Calu3 (cell line): ENCODE data around the gene QPCTL. TPM values are rescaled to one million over a fixed set of nuclear protein-coding genes. Genes with fewer than 3 reads are reported as not detected.

Experiments
- BruUV-seq: library from RNA; stranded (reverse); fragments of 400-500 nt; replicated peaks from 2 replicates; lab custom pipeline; 2021; lab: Mats Ljungman, UMichigan
- CTCF ChIA-PET: fragments of 300-600 bp; sonication (Branson Sonifier 250); formaldehyde crosslinking; loops from one replicate; lab custom pipeline; 2022; ENCODE audit warnings: antibody characterized with exemption; lab: Charles Lee
- DNase-seq: peaks from one replicate; pipeline ENCODE4 v3.0.0; 2022
- H3K27ac Mint-ChIP-seq: one replicate; pipeline ENCODE4 v1.8.0; 2022; ENCODE audit warnings: mixed read lengths; ENCODE audit not compliant: unreplicated experiment
- H3K27me3 Mint-ChIP-seq: one replicate; pipeline ENCODE4 v1.8.0; 2022; ENCODE audit warnings: mixed read lengths; ENCODE audit not compliant: unreplicated experiment
- H3K36me3 Mint-ChIP-seq: one replicate; pipeline ENCODE4 v1.8.0; 2022; ENCODE audit warnings: mild to moderate bottlenecking, moderate library complexity, mixed read lengths; ENCODE audit not compliant: insufficient read depth, unreplicated experiment
- H3K4me1 Mint-ChIP-seq: one replicate; pipeline ENCODE4 v1.8.0; 2022; ENCODE audit warnings: mild to moderate bottlenecking, low read depth, mixed read lengths; ENCODE audit not compliant: unreplicated experiment
- H3K4me3 Mint-ChIP-seq: one replicate; pipeline ENCODE4 v1.8.0; 2022; ENCODE audit warnings: mild to moderate bottlenecking, low read depth, moderate library complexity, mixed read lengths; ENCODE audit not compliant: unreplicated experiment
- H3K9me3 Mint-ChIP-seq: one replicate; pipeline ENCODE4 v1.8.0; 2022; ENCODE audit warnings: low read depth, mixed read lengths; ENCODE audit not compliant: unreplicated experiment
- intact Hi-C: fragments of 100-400 bp; cut with micrococcal nuclease; formaldehyde crosslinking; loops from one replicate; pipeline ENCODE4 v1.10.0; 2022; ENCODE audit not compliant: unreplicated experiment
- microRNA-seq: library from miRNA; unstranded; fragments of <30 nt; microRNA quantifications from one replicate; pipeline ENCODE4 v1.2.0, GENCODE V29; 2022
- total RNA-seq: library from RNA; stranded (reverse); gene quantifications from 2 replicates; pipeline ENCODE4 v1.2.3, GENCODE V29; 2022
- TF ChIP-seq, protein P1 (sequence below): fragments of 200-600 bp; IDR thresholded peaks from one replicate; pipeline ENCODE4 v1.8.0; 2022; ENCODE audit warnings: antibody characterized with exemption; ENCODE audit not compliant: unreplicated experiment

QPCTL gene
- total RNA-seq, 1 experiment from 2014 or later: 20.4 TPM

DNA sequence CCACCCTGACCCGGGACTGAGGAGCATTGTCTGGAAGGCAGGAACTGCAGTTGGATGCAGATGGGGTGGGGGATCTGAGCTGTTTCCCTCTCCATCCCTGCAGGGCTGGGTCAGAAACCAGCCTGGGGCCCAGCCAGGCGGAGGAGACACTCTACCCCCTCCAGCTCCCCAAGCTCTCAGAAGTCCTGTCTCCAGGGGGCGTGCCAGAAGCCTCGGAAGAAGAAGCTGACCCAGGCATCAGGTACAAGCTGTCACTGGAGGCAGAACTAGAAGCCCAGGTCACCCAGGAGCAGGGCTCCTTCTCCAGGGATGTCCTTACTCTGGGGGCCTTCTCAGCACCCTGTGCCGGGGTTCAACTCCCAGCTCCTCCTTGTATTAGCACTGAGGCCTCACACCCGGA lies 61.1 kb downstream of the QPCTL start:
- CTCF ChIA-PET: interaction anchor here (0.6 to 1.1 kb wide), 5 partner anchors 8 to 29 kb away, joined by 3 to 11 read pairs (median 3); partner anchors contain the start of genes DMPK and SIX5
- Mint-ChIP-seq H3K27me3 (peaks cover 38% of the 10 kb centered on the region), H3K4me1 (no peaks in the 10 kb centered on the region), H3K27ac (no peak overlapping the region), H3K36me3 (no peaks in the 10 kb centered on the region), H3K9me3 (no peaks in the 10 kb centered on the region), H3K4me3 (no peak overlapping the region)
- intact Hi-C loops: no loop called here
- TF ChIP-seq, protein P1, sequence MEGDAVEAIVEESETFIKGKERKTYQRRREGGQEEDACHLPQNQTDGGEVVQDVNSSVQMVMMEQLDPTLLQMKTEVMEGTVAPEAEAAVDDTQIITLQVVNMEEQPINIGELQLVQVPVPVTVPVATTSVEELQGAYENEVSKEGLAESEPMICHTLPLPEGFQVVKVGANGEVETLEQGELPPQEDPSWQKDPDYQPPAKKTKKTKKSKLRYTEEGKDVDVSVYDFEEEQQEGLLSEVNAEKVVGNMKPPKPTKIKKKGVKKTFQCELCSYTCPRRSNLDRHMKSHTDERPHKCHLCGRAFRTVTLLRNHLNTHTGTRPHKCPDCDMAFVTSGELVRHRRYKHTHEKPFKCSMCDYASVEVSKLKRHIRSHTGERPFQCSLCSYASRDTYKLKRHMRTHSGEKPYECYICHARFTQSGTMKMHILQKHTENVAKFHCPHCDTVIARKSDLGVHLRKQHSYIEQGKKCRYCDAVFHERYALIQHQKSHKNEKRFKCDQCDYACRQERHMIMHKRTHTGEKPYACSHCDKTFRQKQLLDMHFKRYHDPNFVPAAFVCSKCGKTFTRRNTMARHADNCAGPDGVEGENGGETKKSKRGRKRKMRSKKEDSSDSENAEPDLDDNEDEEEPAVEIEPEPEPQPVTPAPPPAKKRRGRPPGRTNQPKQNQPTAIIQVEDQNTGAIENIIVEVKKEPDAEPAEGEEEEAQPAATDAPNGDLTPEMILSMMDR: no peak
- DNase-seq: no peak
- no TSS peak for BruUV-seq

Small RNA genes lying within 50 kb of the gene (microRNA-seq; reads per million reads assigned to microRNA genes)
- gene MIR642A (not detected), gene MIR642B (not detected)

Other genes with a start within 250 kb of the QPCTL start
- 18.7 and 23.8 TPM in 2 replicates for gene FOSB, start 224.7 kb upstream of the QPCTL start, total RNA-seq
- gene RTN2, start 195.6 kb upstream of the QPCTL start, total RNA-seq: 5.7 and 7.2 TPM in 2 replicates
- 5.0 and 6.8 TPM in 2 replicates for gene PPM1N, start 194.2 kb upstream of the QPCTL start, total RNA-seq
- gene VASP, start 185.2 kb upstream of the QPCTL start, total RNA-seq: 194 and 219 TPM in 2 replicates
- 14.2 and 17.1 TPM in 2 replicates for gene OPA3, start 107.9 kb upstream of the QPCTL start, total RNA-seq
- not detected in 2 replicates for gene GPR4, start 90.5 kb upstream of the QPCTL start, total RNA-seq
- 93.7 and 94.0 TPM in 2 replicates for gene EML2, start 53.3 kb upstream of the QPCTL start, total RNA-seq
- 6.9 TPM in 2 replicates for gene GIPR, start 24.4 kb upstream of the QPCTL start, total RNA-seq
- gene SNRPD2, start 713 bp upstream of the QPCTL start, total RNA-seq: 603 and 663 TPM in 2 replicates
- gene FBXO46, start 38.2 kb downstream of the QPCTL start, total RNA-seq: 43.8 and 53.6 TPM in 2 replicates
- not detected in 2 replicates for gene MEIOSIN, start 40.8 kb downstream of the QPCTL start, total RNA-seq
- gene SIX5, start 76.6 kb downstream of the QPCTL start, total RNA-seq: 12.9 and 15.0 TPM in 2 replicates
- gene DMPK, start 89.8 kb downstream of the QPCTL start, total RNA-seq: 70.8 and 76.0 TPM in 2 replicates
- 74.9 and 76.9 TPM in 2 replicates for gene DMWD, start 100.2 kb downstream of the QPCTL start, total RNA-seq
- 0.44 and 0.52 TPM in 2 replicates for gene RSPH6A, start 122.6 kb downstream of the QPCTL start, total RNA-seq
- 130 and 135 TPM in 2 replicates for gene SYMPK, start 170.5 kb downstream of the QPCTL start, total RNA-seq
- gene FOXA3, start 171.7 kb downstream of the QPCTL start, total RNA-seq: 12.1 and 19.9 TPM in 2 replicates
- 36.9 and 37.4 TPM in 2 replicates for gene IRF2BP1, start 193.5 kb downstream of the QPCTL start, total RNA-seq
- gene MYPOP, start 209.9 kb downstream of the QPCTL start, total RNA-seq: 11.9 and 13.1 TPM in 2 replicates
- not detected in 2 replicates for gene NANOS2, start 222.1 kb downstream of the QPCTL start, total RNA-seq